ENCODE data around the gene BEND3. TPM values are rescaled to one million over a fixed set of nuclear protein-coding genes. Genes with fewer than 3 reads are reported as not detected.

BEND3 gene
- total RNA-seq, 1 experiment from 2014 or later, result 70.2 TPM

GRCh38 chr6:107059606-107060005 is 55.7 kb downstream of the BEND3 start:
- Histone ChIP-seq H4K8ac (replicated peaks; ENCODE audit: insufficient read length, low read depth, low read length) (no peak overlapping the region), H3K27ac (ENCODE audit: insufficient read length, low read depth, low read length) (no peak overlapping the region), H4K91ac (ENCODE audit: insufficient read length, low read depth, low read length) (no peak overlapping the region), H4K20me1 (ENCODE audit: control insufficient read depth, insufficient read depth, insufficient read length) (no peaks in the 10 kb centered on the region), H3K14ac (ENCODE audit: insufficient read depth, low read length) (no peak overlapping the region), H2BK5ac (ENCODE audit: insufficient read length, low read length) (no peak overlapping the region), H3K4me2 (ENCODE audit: insufficient read depth, insufficient read length, low read length) (no peak overlapping the region), H2AK5ac (ENCODE audit: insufficient read length, low read length) (no peak overlapping the region), H2BK12ac (ENCODE audit: insufficient read length, low read depth, low read length) (no peak overlapping the region), H3K23me2 (ENCODE audit: insufficient read length, low read depth, low read length, poor library complexity, severe bottlenecking) (no peaks in the 10 kb centered on the region), H3K4me1 (ENCODE audit: insufficient read depth, low read length) (peaks cover 3% of the 10 kb centered on the region; the same call in 1 of the 2 replicates), H2BK15ac (ENCODE audit: low read depth, low read length) (no peak overlapping the region), H3K79me1 (ENCODE audit: insufficient read depth, low read depth, low read length, poor library complexity, severe bottlenecking) (no peaks in the 10 kb centered on the region), H3K4ac (ENCODE audit: low read depth, low read length) (no peak overlapping the region), H3K18ac (ENCODE audit: insufficient read length, low read depth, low read length) (no peak overlapping the region), H3K23ac (ENCODE audit: insufficient read length, low read depth, low read length) (no peak overlapping the region), H4K5ac (ENCODE audit: insufficient read length, low read depth, low read length) (no peak overlapping the region), H3K9me3 (ENCODE audit: control insufficient read depth, low read depth, low read length) (no peaks in the 10 kb centered on the region), H3K27me3 (ENCODE audit: insufficient read depth, low read length) (no peaks in the 10 kb centered on the region), H3K9ac (ENCODE audit: extremely low read depth, insufficient read length, low read length) (no peak overlapping the region), H2BK120ac (ENCODE audit: low read depth, low read length, poor library complexity, severe bottlenecking) (no peak overlapping the region), H3K79me2 (ENCODE audit: insufficient read depth, low read length) (no peaks in the 10 kb centered on the region), H2AFZ (ENCODE audit: low read length) (no peak overlapping the region), H2BK20ac (ENCODE audit: low read depth, low read length, poor library complexity, severe bottlenecking) (no peak overlapping the region), H3T11ph (ENCODE audit: low read length) (no peak overlapping the region), H3K56ac (ENCODE audit: insufficient read length, low read depth, low read length) (no peak overlapping the region)
- H3K4me3 Mint-ChIP-seq, result no peak overlapping the region
- H3K36me3 Mint-ChIP-seq (ENCODE audit: insufficient read depth in 1 of 3, low read depth in 3 of 3), result no peaks in the 10 kb centered on the region; a peak in 1 of 7 replicates
- no CpG with 5 or more reads among the region's 4 CpGs for WGBS (ENCODE audit: extremely low coverage, insufficient read length, low lambda C conversion rate)
- H3K9me3 Mint-ChIP-seq, result no peaks in the 10 kb centered on the region
- no peak for DNase-seq
- no peak overlapping the region for H3K27ac Mint-ChIP-seq
- TF ChIP-seq CTCF (conservative IDR thresholded peaks at IDR 0.05), result no peak
- peaks cover 36 to 37% of the 10 kb centered on the region in 2 experiments for H3K4me1 Mint-ChIP-seq
- H3K27me3 Mint-ChIP-seq (ENCODE audit: low read depth), result no peaks in the 10 kb centered on the region

Data from H9 (cell line).